HG03103 (cell line): ENCODE data around the gene CD200.

Experiments used
- ATAC-seq: cut with Tn5 transposase; IDR thresholded peaks from one replicate; pipeline ENCODE4 v1.9.1; 2021; ENCODE audit warnings: low read depth; ENCODE audit not compliant: unreplicated experiment

Gene CD200

GRCh38 chr3:112331851-112332250 is 1.1 kb upstream of the CD200 start:
- ATAC-seq: no peak

- ATAC-seq: peak; percentile 32
These were observed 693 bp downstream of the CD200 start for GRCh38 chr3:112333381-112334317.

GRCh38 chr3:112334691-112335433 is 1.9 kb downstream of the CD200 start:
- no peak for ATAC-seq

GRCh38 chr3:112335434-112335781 is 2.5 kb downstream of the CD200 start:
- no peak for ATAC-seq

- ATAC-seq: no peak
These were observed 5.2 kb downstream of the CD200 start for GRCh38 chr3:112338021-112338726.

GRCh38 chr3:112338727-112339056 is 5.7 kb downstream of the CD200 start:
- ATAC-seq: no peak

GRCh38 chr3:112339134-112339533 is 6.2 kb downstream of the CD200 start:
- ATAC-seq: no peak

GRCh38 chr3:112339609-112340008 is 6.7 kb downstream of the CD200 start:
- no peak for ATAC-seq

GRCh38 chr3:112341386-112341785 is 8.4 kb downstream of the CD200 start:
- no peak for ATAC-seq

- no peak for ATAC-seq
These were observed 12.7 kb downstream of the CD200 start for GRCh38 chr3:112345681-112346080.

- ATAC-seq: no peak
These were observed 13.7 kb downstream of the CD200 start for GRCh38 chr3:112346491-112347122.

- no peak for ATAC-seq
These were observed 16.0 kb downstream of the CD200 start for GRCh38 chr3:112348943-112349342.

GRCh38 chr3:112349557-112349956 is 16.6 kb downstream of the CD200 start:
- no peak for ATAC-seq

GRCh38 chr3:112350018-112350810 is 17.3 kb downstream of the CD200 start:
- no peak for ATAC-seq

- ATAC-seq: no peak
These were observed 18.1 kb downstream of the CD200 start for GRCh38 chr3:112351036-112351435.

- no peak for ATAC-seq
These were observed 18.9 kb downstream of the CD200 start for GRCh38 chr3:112351823-112352222.

- no peak for ATAC-seq
These were observed 19.8 kb downstream of the CD200 start for GRCh38 chr3:112352720-112353119.

GRCh38 chr3:112353365-112353764 is 20.4 kb downstream of the CD200 start:
- no peak for ATAC-seq

- ATAC-seq: no peak
These were observed 21.8 kb downstream of the CD200 start for GRCh38 chr3:112354642-112355306.

- no peak for ATAC-seq
These were observed 22.3 kb downstream of the CD200 start for GRCh38 chr3:112355307-112355687.
